Astrocyte (in vitro differentiated cells and primary cell): ENCODE data around the gene HIVEP2.

Experiments
- CTCF ChIP-seq: IDR thresholded peaks from 2 replicates; pipeline ENCODE4 v1.5.1; 2011; ENCODE audit warnings: low read depth, mild to moderate bottlenecking, inconsistent platforms, low read length, moderate library complexity; ENCODE audit not compliant: insufficient read depth
- EZH2 ChIP-seq: IDR thresholded peaks from 2 replicates; pipeline ENCODE4 v1.6.1; 2012; ENCODE audit warnings: mild to moderate bottlenecking, low read length, inconsistent platforms; ENCODE audit not compliant: insufficient read depth

- TF ChIP-seq CTCF: no peak
- TF ChIP-seq EZH2: no peak
Observed at GRCh38 chr6:142758629-142759025, 186.3 kb downstream of the HIVEP2 start.
